Activated CD8-positive, alpha-beta T cell treated with anti-CD3 and anti-CD28 coated beads, Interleukin-2, amount 10 ng/mL, durations not matched to agents 7 days and 5 days (primary cell): Measurements from ENCODE around the gene FKBP15. TPM values are rescaled to one million over a fixed set of nuclear protein-coding genes. Genes with fewer than 3 reads are reported as not detected.

Experiments used
- ATAC-seq: fragments of 150-1000 bp; cut with Tn5 transposase; one replicate; pipeline ENCODE4 v1.10.0; 2021; ENCODE audit warnings: moderate library complexity
- CTCF ChIA-PET: fragments of 350-600 bp; sonication (Branson Sonifier 250); formaldehyde crosslinking; loops from one replicate; lab custom pipeline; 2021; ENCODE audit warnings: antibody characterized with exemption; lab: Charles Lee
- POLR2A ChIA-PET: fragments of 350-600 bp; sonication (Branson Sonifier 250); formaldehyde crosslinking; loops from one replicate; lab custom pipeline; 2021; ENCODE audit warnings: antibody characterized with exemption; lab: Charles Lee
- DNase-seq: peaks from one replicate; pipeline ENCODE4 v3.0.0-alpha.2; 2020
- H3K27ac Mint-ChIP-seq: one replicate; pipeline ENCODE4 v1.8.0; 2021; ENCODE audit warnings: mild to moderate bottlenecking, mixed read lengths
- H3K27me3 Mint-ChIP-seq: one replicate; pipeline ENCODE4 v1.8.0; 2021; ENCODE audit warnings: low read depth, mixed read lengths
- H3K36me3 Mint-ChIP-seq: one replicate; pipeline ENCODE4 v1.8.0; 2021; ENCODE audit warnings: low read depth, mixed read lengths
- H3K4me1 Mint-ChIP-seq: one replicate; pipeline ENCODE4 v1.8.0; 2021; ENCODE audit warnings: low read depth, mixed read lengths
- H3K4me3 Mint-ChIP-seq: one replicate; pipeline ENCODE4 v1.8.0; 2021; ENCODE audit warnings: mild to moderate bottlenecking, mixed read lengths
- H3K9me3 Mint-ChIP-seq: one replicate; pipeline ENCODE4 v1.8.0; 2022; ENCODE audit warnings: mixed read lengths; ENCODE audit not compliant: insufficient read depth
- total RNA-seq, 2 experiments: library from RNA; stranded (reverse); gene quantifications; one replicate each; pipeline ENCODE4 v1.2.3, GENCODE V29; 2021

Gene FKBP15
- total RNA-seq, 2 experiments from 2014 or later, result 34.5 to 36.3 TPM

- ChIA-PET CTCF (interaction anchor here (0.6 to 2.8 kb wide), 5 partner anchors 10 to 170 kb away, joined by 3 to 13 read pairs (median 6); partner anchors contain the start of genes ALAD, CDC26 and SLC31A1), POLR2A (interaction anchor here (0.6 to 2.8 kb wide), 2 partner anchors 10 to 177 kb away, joined by 3 to 27 read pairs; partner anchors contain the start of genes FKBP15 and SLC31A1)
- H3K36me3 Mint-ChIP-seq, result no peaks in the 10 kb centered on the region
- peaks cover 28% of the 10 kb centered on the region for H3K4me1 Mint-ChIP-seq
- DNase-seq (no peak), ATAC-seq (no peak)
- no peak overlapping the region for H3K27ac Mint-ChIP-seq
- H3K4me3 Mint-ChIP-seq, result no peak overlapping the region
- H3K9me3 Mint-ChIP-seq, result no peaks in the 10 kb centered on the region
- H3K27me3 Mint-ChIP-seq, result no peaks in the 10 kb centered on the region
Observed at GRCh38 chr9:113231701-113232100, 10.6 kb upstream of the FKBP15 start.

- CTCF ChIA-PET, result interaction anchor here (1.4 to 1.6 kb wide), 2 partner anchors 9 to 47 kb away, joined by 3 to 13 read pairs; partner anchors contain the start of genes CDC26 and PRPF4
Observed at GRCh38 chr9:113228130-113228665, 7.1 kb upstream of the FKBP15 start.

GRCh38 chr9:113227436-113227835 lies 6.4 kb upstream of the FKBP15 start:
- peaks cover 5% of the 10 kb centered on the region for H3K36me3 Mint-ChIP-seq
- no peaks in the 10 kb centered on the region for H3K27me3 Mint-ChIP-seq
- H3K4me1 Mint-ChIP-seq, result peaks cover 21% of the 10 kb centered on the region
- H3K9me3 Mint-ChIP-seq, result no peaks in the 10 kb centered on the region
- CTCF ChIA-PET, result interaction anchor here (1.4 to 1.6 kb wide), 2 partner anchors 8 to 47 kb away, joined by 3 to 13 read pairs; partner anchors contain the start of genes CDC26 and PRPF4
- ATAC-seq (no peak), DNase-seq (no peak)
- H3K27ac Mint-ChIP-seq, result no peak overlapping the region
- POLR2A ChIA-PET, result no interaction called here
- no peak overlapping the region for H3K4me3 Mint-ChIP-seq

More at GRCh38 chr9:113228130-113228665, 7.1 kb upstream of the FKBP15 start:
- peaks cover 22% of the 10 kb centered on the region for H3K4me1 Mint-ChIP-seq
- DNase-seq (no peak), ATAC-seq (no peak)
- peaks cover 5% of the 10 kb centered on the region for H3K36me3 Mint-ChIP-seq
- no peak overlapping the region for H3K27ac Mint-ChIP-seq
- no peaks in the 10 kb centered on the region for H3K9me3 Mint-ChIP-seq
- POLR2A ChIA-PET, result no interaction called here
- no peaks in the 10 kb centered on the region for H3K27me3 Mint-ChIP-seq
- no peak overlapping the region for H3K4me3 Mint-ChIP-seq

GRCh38 chr9:113223963-113224362 lies 2.9 kb upstream of the FKBP15 start:
- no peak overlapping the region for H3K4me3 Mint-ChIP-seq
- DNase-seq (no peak), ATAC-seq (no peak)
- H3K27me3 Mint-ChIP-seq, result no peaks in the 10 kb centered on the region
- peaks cover 34% of the 10 kb centered on the region for H3K4me1 Mint-ChIP-seq
- no peak overlapping the region for H3K27ac Mint-ChIP-seq
- POLR2A ChIA-PET, result no interaction called here
- H3K9me3 Mint-ChIP-seq, result no peaks in the 10 kb centered on the region
- CTCF ChIA-PET, result no interaction called here
- peaks cover 5% of the 10 kb centered on the region for H3K36me3 Mint-ChIP-seq

GRCh38 chr9:113222482-113222841 lies 1.4 kb upstream of the FKBP15 start:
- peaks cover 9% of the 10 kb centered on the region for H3K36me3 Mint-ChIP-seq
- H3K27ac Mint-ChIP-seq, result peak overlapping the region; percentile 33
- ATAC-seq (no peak), DNase-seq (no peak)
- H3K4me3 Mint-ChIP-seq, result peak overlapping the region; percentile 88
- ChIA-PET CTCF (interaction anchor here (0.8 to 4.9 kb wide), 7 partner anchors 9 to 433 kb away, joined by 3 to 41 read pairs (median 4); partner anchors contain the start of genes C9orf43, CDC26, POLE3 and PRPF4), POLR2A (interaction anchor here (0.7 to 3.3 kb wide), 2 partner anchors 10 to 114 kb away, joined by 3 to 27 read pairs; no protein-coding TSS in a partner anchor)
- no peaks in the 10 kb centered on the region for H3K27me3 Mint-ChIP-seq
- no peaks in the 10 kb centered on the region for H3K9me3 Mint-ChIP-seq
- H3K4me1 Mint-ChIP-seq, result peaks cover 34% of the 10 kb centered on the region

DNA sequence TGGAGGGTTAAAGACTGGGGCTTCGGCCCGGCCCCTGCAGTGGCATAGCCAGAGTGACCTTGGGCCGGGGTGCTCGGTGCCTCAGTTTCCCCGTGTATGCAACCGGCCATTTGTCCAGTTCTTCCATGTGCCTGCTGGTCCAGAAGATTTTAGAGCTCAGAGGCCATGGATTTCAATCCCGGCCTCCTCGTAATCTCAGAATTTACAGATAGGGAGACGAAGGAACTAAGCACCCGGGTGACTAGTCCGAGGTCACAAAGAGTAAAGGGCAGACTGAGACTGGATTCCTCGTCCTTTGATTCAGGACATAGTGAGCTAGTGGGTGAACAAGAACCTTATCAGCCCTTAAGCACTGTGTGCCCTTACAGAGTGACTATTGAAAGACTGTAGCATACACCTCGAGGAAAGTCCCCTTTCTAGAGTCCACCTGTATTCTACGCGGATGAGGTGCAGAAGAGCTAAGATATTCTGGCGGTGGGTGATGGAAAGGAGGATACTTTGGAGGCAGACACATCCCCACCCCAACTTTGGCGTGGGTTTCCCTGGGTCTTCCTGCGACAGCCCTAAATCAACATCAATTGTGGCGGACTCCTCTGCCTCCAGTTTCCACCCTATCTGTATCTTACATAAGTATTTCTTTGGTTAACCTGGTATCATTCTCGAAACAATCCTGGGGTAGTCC lies 864 bp upstream of the FKBP15 start:
- POLR2A ChIA-PET, result interaction anchor here (0.6 to 3.3 kb wide), 5 partner anchors 10 to 115 kb away, joined by 3 to 27 read pairs (median 4); no protein-coding TSS in a partner anchor
- no peak for ATAC-seq
- no peak for DNase-seq
- Mint-ChIP-seq H3K4me1 (peaks cover 34% of the 10 kb centered on the region), H3K27me3 (no peaks in the 10 kb centered on the region), H3K9me3 (no peaks in the 10 kb centered on the region), H3K27ac (peak overlapping the region; percentile 94), H3K36me3 (peaks cover 9% of the 10 kb centered on the region), H3K4me3 (peak overlapping the region; percentile 88)
- CTCF ChIA-PET, result interaction anchor here (0.8 to 4.9 kb wide), 8 partner anchors 10 to 434 kb away, joined by 3 to 41 read pairs (median 5); partner anchors contain the start of genes C9orf43, CDC26, POLE3 and PRPF4

- no peak for ATAC-seq
- CTCF ChIA-PET, result interaction anchor here (0.8 to 4.9 kb wide), 9 partner anchors 14 to 181 kb away, joined by 3 to 41 read pairs (median 4); partner anchors contain the start of genes ALAD, CDC26, PRPF4 and SLC31A2
- peak overlapping the region; percentile 94 for H3K27ac Mint-ChIP-seq
- H3K4me3 Mint-ChIP-seq, result peak overlapping the region; percentile 88
- peaks cover 39% of the 10 kb centered on the region for H3K4me1 Mint-ChIP-seq
- H3K27me3 Mint-ChIP-seq, result no peaks in the 10 kb centered on the region
- no peaks in the 10 kb centered on the region for H3K9me3 Mint-ChIP-seq
- POLR2A ChIA-PET, result interaction anchor here (0.6 to 3.3 kb wide), 7 partner anchors 10 to 190 kb away, joined by 3 to 27 read pairs (median 5); partner anchors contain the start of genes C9orf43, CDC26, POLE3 and PRPF4
- DNase-seq, result peak; percentile 24
- peaks cover 9% of the 10 kb centered on the region for H3K36me3 Mint-ChIP-seq
Observed at GRCh38 chr9:113220467-113221002, 542 bp downstream of the FKBP15 start.

- H3K4me3 Mint-ChIP-seq, result peak overlapping the region; percentile 88
- peaks cover 12% of the 10 kb centered on the region for H3K36me3 Mint-ChIP-seq
- ChIA-PET CTCF (interaction anchor here (0.8 to 4.9 kb wide), 10 partner anchors 8 to 182 kb away, joined by 3 to 41 read pairs (median 4); partner anchors contain the start of genes ALAD, CDC26, PRPF4 and SLC31A2), POLR2A (interaction anchor here (0.6 to 3.3 kb wide), 7 partner anchors 9 to 190 kb away, joined by 3 to 27 read pairs (median 5); partner anchors contain the start of genes C9orf43, CDC26, POLE3 and PRPF4)
- no peak for ATAC-seq
- peak; percentile 50 for DNase-seq
- no peaks in the 10 kb centered on the region for H3K27me3 Mint-ChIP-seq
- H3K4me1 Mint-ChIP-seq, result peaks cover 43% of the 10 kb centered on the region
- no peaks in the 10 kb centered on the region for H3K9me3 Mint-ChIP-seq
- peak overlapping the region; percentile 94 for H3K27ac Mint-ChIP-seq
Observed at GRCh38 chr9:113219969-113220368, 1.1 kb downstream of the FKBP15 start.

- ChIA-PET POLR2A (interaction anchor here (0.8 to 3.3 kb wide), 3 partner anchors 9 to 13 kb away, joined by 3 to 27 read pairs (median 3); no protein-coding TSS in a partner anchor), CTCF (interaction anchor here (0.8 to 4.9 kb wide), 8 partner anchors 9 to 183 kb away, joined by 3 to 41 read pairs (median 4); partner anchors contain the start of genes ALAD, CDC26, PRPF4 and SLC31A2)
- no peak for ATAC-seq
- H3K36me3 Mint-ChIP-seq, result peaks cover 11% of the 10 kb centered on the region
- no peaks in the 10 kb centered on the region for H3K9me3 Mint-ChIP-seq
- peak overlapping the region; percentile 88 for H3K4me3 Mint-ChIP-seq
- no peak for DNase-seq
- peaks cover 43% of the 10 kb centered on the region for H3K4me1 Mint-ChIP-seq
- H3K27me3 Mint-ChIP-seq, result no peaks in the 10 kb centered on the region
- peak overlapping the region; percentile 94 for H3K27ac Mint-ChIP-seq
Observed at GRCh38 chr9:113219186-113219936, 1.7 kb downstream of the FKBP15 start.

DNA sequence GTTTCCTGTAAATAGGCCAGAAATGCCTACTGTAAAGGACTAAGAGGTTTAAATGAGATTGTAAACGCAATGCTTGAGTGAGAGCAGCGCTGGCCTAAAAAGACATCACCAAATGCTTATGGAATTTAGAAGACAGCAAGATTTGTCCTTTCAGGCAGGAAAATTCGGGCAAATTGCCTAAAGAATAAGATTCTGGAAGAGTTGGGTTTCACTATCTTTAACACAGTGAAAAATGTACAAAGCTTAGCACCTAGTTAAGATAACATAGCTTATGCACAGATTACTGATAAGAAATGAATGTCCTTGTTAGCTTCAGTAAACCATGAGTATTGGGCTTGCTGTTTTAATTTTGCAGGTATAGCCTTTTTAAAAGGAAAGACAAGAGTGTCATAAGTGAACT lies 4.7 kb downstream of the FKBP15 start:
- CTCF ChIA-PET, result no interaction called here
- POLR2A ChIA-PET, result no interaction called here
- no peak overlapping the region for H3K27ac Mint-ChIP-seq

More for the DNA sequence above, 4.7 kb downstream of the FKBP15 start:
- Mint-ChIP-seq H3K27me3 (no peaks in the 10 kb centered on the region), H3K36me3 (peaks cover 27% of the 10 kb centered on the region), H3K4me1 (peaks cover 28% of the 10 kb centered on the region), H3K9me3 (no peaks in the 10 kb centered on the region), H3K4me3 (no peak overlapping the region)
- no peak for DNase-seq
- no peak for ATAC-seq
